Hepatocyte (in vitro differentiated cells): ENCODE data around the gene OLIG1. TPM values are rescaled to one million over a fixed set of nuclear protein-coding genes. Genes with fewer than 3 reads are reported as not detected.

ENCODE experiments used
- DNase-seq: peaks from one replicate; pipeline ENCODE4 v3.0.0-alpha.2; 2016; ENCODE audit warnings: low spot score
- H2AFZ ChIP-seq: fragments of 200-600 bp; sonication (generic); 2 replicates; pipeline ENCODE4 v1.6.0; 2016; ENCODE audit warnings: antibody characterized with exemption, mild to moderate bottlenecking
- H3K27ac ChIP-seq: fragments of 200-600 bp; sonication (generic); 2 replicates; pipeline ENCODE4 v1.5.1; 2016; ENCODE audit warnings: mild to moderate bottlenecking
- H3K27me3 ChIP-seq: fragments of 200-600 bp; sonication (generic); 2 replicates; pipeline ENCODE4 v1.6.1; 2016
- H3K36me3 ChIP-seq: fragments of 200-600 bp; sonication (generic); replicated peaks from 2 replicates; pipeline ENCODE4 v1.5.1; 2016; ENCODE audit warnings: low read depth; ENCODE audit not compliant: insufficient read depth
- H3K4me1 ChIP-seq: fragments of 200-600 bp; sonication (generic); 2 replicates; pipeline ENCODE4 v1.5.1; 2016; ENCODE audit warnings: mild to moderate bottlenecking, moderate library complexity; ENCODE audit not compliant: insufficient read depth
- H3K4me2 ChIP-seq: fragments of 200-600 bp; sonication (generic); 2 replicates; pipeline ENCODE4 v1.6.0; 2016
- H3K4me3 ChIP-seq: fragments of 200-600 bp; sonication (generic); 2 replicates; pipeline ENCODE4 v1.5.1; 2016; ENCODE audit warnings: mild to moderate bottlenecking
- H3K79me2 ChIP-seq: fragments of 200-600 bp; sonication (generic); 2 replicates; pipeline ENCODE4 v1.6.0; 2017; ENCODE audit warnings: mild to moderate bottlenecking
- H3K9me2 ChIP-seq: fragments of 200-600 bp; sonication (generic); replicated peaks from 2 replicates; pipeline ENCODE4 v1.6.0; 2017; ENCODE audit warnings: mild to moderate bottlenecking; ENCODE audit not compliant: insufficient read depth
- H3K9me3 ChIP-seq: fragments of 200-600 bp; sonication (generic); 2 replicates; pipeline ENCODE4 v1.5.1; 2016; ENCODE audit warnings: low read depth, mild to moderate bottlenecking
- H4K20me1 ChIP-seq: fragments of 200-600 bp; sonication (generic); 2 replicates; pipeline ENCODE4 v1.6.0; 2016; ENCODE audit warnings: mild to moderate bottlenecking; ENCODE audit not compliant: insufficient read depth, poor library complexity, severe bottlenecking
- CTCF ChIP-seq: fragments of 200-600 bp; sonication (generic); IDR thresholded peaks from 2 replicates; pipeline ENCODE4 v1.5.1; 2016; ENCODE audit warnings: antibody characterized with exemption, mild to moderate bottlenecking; ENCODE audit not compliant: poor library complexity
- EZH2 ChIP-seq: fragments of 200-600 bp; sonication (generic); IDR thresholded peaks from 2 replicates; pipeline ENCODE4 v1.6.1; 2016; ENCODE audit warnings: antibody characterized with exemption, mild to moderate bottlenecking, borderline replicate concordance
- EZH2phosphoT487 ChIP-seq: fragments of 200-600 bp; sonication (generic); IDR thresholded peaks from one replicate; pipeline ENCODE4 v1.6.1; 2018; ENCODE audit warnings: antibody characterized with exemption, mild to moderate bottlenecking, low read depth, moderate library complexity; ENCODE audit not compliant: unreplicated experiment, severe bottlenecking
- WGBS: methylation state at CpG from one replicate; pipeline ENCODE4 v1.1.6; 2016; ENCODE audit warnings: low lambda C conversion rate; ENCODE audit errors: missing lambda C conversion rate; 5-methylcytosine and 5-hydroxymethylcytosine counted together
- polyA plus RNA-seq: library from polyadenylated mRNA; unstranded; fragments of >200 nt; fragmentation: Nextera tagmentation; extraction: Ambion mirVana; gene quantifications from 2 replicates; pipeline ENCODE4 v1.2.1, GENCODE V29; 2016
- total RNA-seq: library from RNA; depleted of rRNA; stranded (reverse); fragments of >200 nt; gene quantifications from 2 replicates; pipeline ENCODE4 v1.2.3, GENCODE V29; 2014

OLIG1 gene
- total and polyA plus RNA-seq, 2 experiments from 2014 or later: not detected

DNA sequence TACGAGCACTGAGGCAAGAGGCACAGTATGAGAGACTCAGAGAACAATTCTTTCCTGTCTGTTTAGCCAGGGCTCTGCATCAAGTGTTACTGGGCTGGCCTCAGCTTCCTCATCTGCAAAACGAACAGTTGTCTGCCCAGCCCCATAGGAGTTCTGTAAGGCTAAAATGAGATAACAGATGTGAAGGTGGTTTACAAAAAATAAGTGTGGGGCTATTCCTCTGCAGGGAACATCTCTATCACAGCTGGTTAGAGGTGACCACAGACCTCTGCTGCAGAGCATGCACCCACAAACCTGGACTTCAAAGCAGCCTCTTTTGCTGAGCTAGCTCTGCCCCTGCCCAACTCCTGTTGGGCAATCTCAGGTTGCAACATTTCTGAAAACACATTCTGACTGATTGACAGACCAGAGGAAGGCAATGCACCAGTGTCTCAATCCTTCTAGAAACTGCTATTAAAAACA is 10.5 kb upstream of the OLIG1 start:
- WGBS: 63% methylated on average over 2 of the region's 2 CpGs
- no peaks in the 10 kb centered on the region for H4K20me1 ChIP-seq
- no peaks in the 10 kb centered on the region for H3K36me3 ChIP-seq
- H3K79me2 ChIP-seq: no peaks in the 10 kb centered on the region
- no peak overlapping the region for H3K4me3 ChIP-seq
- no peaks in the 10 kb centered on the region for H3K9me2 ChIP-seq
- H3K9me3 ChIP-seq: no peaks in the 10 kb centered on the region
- H3K27me3 ChIP-seq: peaks cover 44% of the 10 kb centered on the region
- no peaks in the 10 kb centered on the region for H3K4me1 ChIP-seq
- H3K4me2 ChIP-seq: no peak overlapping the region
- TF ChIP-seq CTCF: no peak
- TF ChIP-seq EZH2: no peak
- TF ChIP-seq EZH2phosphoT487: no peak
- no peak overlapping the region for H2AFZ ChIP-seq
- H3K27ac ChIP-seq: no peak overlapping the region
- peak; percentile 28 for DNase-seq

DNA sequence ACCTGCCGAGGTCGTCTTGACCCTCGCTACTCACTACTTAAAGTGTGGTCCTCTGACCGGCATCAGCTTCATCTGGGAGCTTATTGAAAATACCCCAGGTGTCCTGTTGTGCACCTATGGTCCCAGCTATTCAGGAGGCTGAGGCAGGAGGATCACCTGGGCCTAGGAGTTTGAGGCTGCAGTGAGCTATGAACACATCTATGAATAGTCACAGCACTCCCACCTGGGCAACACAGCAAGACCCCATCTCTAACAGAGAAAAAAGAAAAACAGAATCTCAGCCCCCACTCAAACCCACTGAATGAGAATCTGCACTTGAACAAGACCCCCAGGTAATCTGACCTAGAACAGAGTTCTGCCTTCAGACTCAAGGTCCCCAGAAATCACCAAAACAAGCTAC is 8.7 kb upstream of the OLIG1 start:
- TF ChIP-seq EZH2phosphoT487: no peak
- no peak for TF ChIP-seq EZH2
- no peak for TF ChIP-seq CTCF
- Histone ChIP-seq H4K20me1 (no peaks in the 10 kb centered on the region), H3K9me3 (no peaks in the 10 kb centered on the region), H3K36me3 (no peaks in the 10 kb centered on the region), H3K4me2 (no peak overlapping the region), H3K79me2 (no peaks in the 10 kb centered on the region), H3K4me3 (no peak overlapping the region), H3K27me3 (peaks cover 61% of the 10 kb centered on the region), H3K27ac (no peak overlapping the region), H3K9me2 (no peaks in the 10 kb centered on the region), H2AFZ (no peak overlapping the region), H3K4me1 (no peaks in the 10 kb centered on the region)
- WGBS: 95% methylated on average over 4 of the region's 4 CpGs
- no peak for DNase-seq

DNA sequence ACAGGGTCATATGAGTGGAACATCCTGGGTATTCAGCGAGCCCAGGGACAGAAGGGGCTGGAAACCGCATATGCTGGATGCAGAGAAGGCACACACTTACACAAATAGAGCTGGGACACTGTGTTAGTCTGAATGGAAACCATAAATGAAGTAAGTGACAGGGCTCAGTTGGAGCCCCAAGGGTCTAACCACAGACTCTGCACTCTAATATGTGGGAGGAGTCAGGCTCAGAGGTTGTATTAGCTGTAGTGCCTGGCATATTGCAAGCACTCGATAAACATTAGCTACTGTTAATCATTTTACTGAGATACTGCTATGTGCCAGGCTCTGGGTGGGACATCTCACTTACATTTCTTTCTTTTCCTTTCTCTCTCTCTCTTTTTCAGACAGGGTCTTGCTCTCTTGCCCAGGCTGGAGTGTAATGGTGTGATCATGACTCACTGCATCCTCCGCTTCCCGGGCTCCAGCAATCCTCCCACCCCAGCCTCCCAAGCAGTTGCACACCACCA is 6.5 kb upstream of the OLIG1 start:
- H3K36me3 ChIP-seq: no peaks in the 10 kb centered on the region
- peaks cover 83% of the 10 kb centered on the region for H3K27me3 ChIP-seq
- no peak overlapping the region for H3K4me2 ChIP-seq

More for the DNA sequence above, 6.5 kb upstream of the OLIG1 start:
- no peaks in the 10 kb centered on the region for H3K79me2 ChIP-seq
- no peaks in the 10 kb centered on the region for H3K4me1 ChIP-seq
- H3K27ac ChIP-seq: no peak overlapping the region
- WGBS: 90% methylated on average over 5 of the region's 5 CpGs
- no peak overlapping the region for H3K4me3 ChIP-seq
- no peaks in the 10 kb centered on the region for H3K9me3 ChIP-seq
- TF ChIP-seq EZH2phosphoT487: no peak
- TF ChIP-seq EZH2: no peak
- TF ChIP-seq CTCF: no peak
- H2AFZ ChIP-seq: no peak overlapping the region
- no peak for DNase-seq
- no peaks in the 10 kb centered on the region for H4K20me1 ChIP-seq
- H3K9me2 ChIP-seq: no peaks in the 10 kb centered on the region
